Activated B cell treated with CpG ODN at 0.5 μM for 24 hours (primary cell): Measurements from ENCODE around the gene DDRGK1. TPM values are rescaled to one million over a fixed set of nuclear protein-coding genes. Genes with fewer than 3 reads are reported as not detected.

Source experiments
- ATAC-seq: fragments of 200-7000 bp; cut with Tn5 transposase; one replicate; pipeline ENCODE4 v1.10.0; 2021; ENCODE audit warnings: low read depth, mild to moderate bottlenecking, moderate library complexity
- CTCF ChIA-PET: fragments of 350-600 bp; sonication (Branson Sonifier 250); formaldehyde crosslinking; loops from one replicate; lab custom pipeline; 2021; ENCODE audit warnings: antibody characterized with exemption; lab: Charles Lee
- POLR2A ChIA-PET: fragments of 350-600 bp; sonication (Branson Sonifier 250); formaldehyde crosslinking; loops from one replicate; lab custom pipeline; 2021; ENCODE audit warnings: antibody characterized with exemption; lab: Charles Lee
- DNase-seq: peaks from one replicate; pipeline ENCODE4 v3.0.0; 2022
- H3K27ac Mint-ChIP-seq: one replicate; pipeline ENCODE4 v1.8.0; 2020; ENCODE audit warnings: mixed read lengths
- H3K27me3 Mint-ChIP-seq: one replicate; pipeline ENCODE4 v1.8.0; 2021; ENCODE audit warnings: mixed read lengths
- H3K36me3 Mint-ChIP-seq: one replicate; pipeline ENCODE4 v1.8.0; 2021; ENCODE audit warnings: low read depth, mixed read lengths
- H3K4me1 Mint-ChIP-seq: one replicate; pipeline ENCODE4 v1.8.0; 2021; ENCODE audit warnings: mixed read lengths
- H3K4me3 Mint-ChIP-seq: one replicate; pipeline ENCODE4 v1.8.0; 2020; ENCODE audit warnings: mild to moderate bottlenecking, mixed read lengths
- H3K9me3 Mint-ChIP-seq: one replicate; pipeline ENCODE4 v1.8.0; 2020; ENCODE audit warnings: mixed read lengths
- CTCF ChIP-seq: fragments of 200-600 bp; IDR thresholded peaks from one replicate; pipeline ENCODE4 v1.8.0; 2022; ENCODE audit warnings: antibody characterized with exemption, mild to moderate bottlenecking
- intact Hi-C: fragments of 100-400 bp; cut with micrococcal nuclease; formaldehyde crosslinking; loops from one replicate; pipeline ENCODE4 v1.15.1; 2024
- total RNA-seq: library from RNA; stranded (reverse); gene quantifications from 2 replicates; pipeline ENCODE4 v1.2.3, GENCODE V29; 2022

Gene DDRGK1
- total RNA-seq, 1 donor from 2014 or later, result 46.1 TPM

GRCh38 chr20:3247638-3248037, 43.2 kb upstream of the DDRGK1 start:
- ChIA-PET CTCF (interaction anchor here (2.0 kb wide), 1 partner anchor 28 kb away, joined by 8 read pairs; no protein-coding TSS in a partner anchor), POLR2A (no interaction called here)
- Mint-ChIP-seq H3K9me3 (no peaks in the 10 kb centered on the region), H3K27ac (no peak overlapping the region), H3K4me1 (peaks cover 5% of the 10 kb centered on the region), H3K27me3 (peaks cover 14% of the 10 kb centered on the region), H3K36me3 (no peaks in the 10 kb centered on the region), H3K4me3 (no peak overlapping the region)
- intact Hi-C loops, result no loop called here
- no peak for DNase-seq
- no peak for TF ChIP-seq CTCF
- no peak for ATAC-seq

- H3K36me3 Mint-ChIP-seq, result no peaks in the 10 kb centered on the region
- no peak overlapping the region for H3K4me3 Mint-ChIP-seq
- no peaks in the 10 kb centered on the region for H3K9me3 Mint-ChIP-seq
- intact Hi-C loops, result no loop called here
- DNase-seq, result no peak
- peaks cover 20% of the 10 kb centered on the region for H3K27me3 Mint-ChIP-seq
- H3K4me1 Mint-ChIP-seq, result peaks cover 5% of the 10 kb centered on the region
- no peak for ATAC-seq
- TF ChIP-seq CTCF, result no peak
- H3K27ac Mint-ChIP-seq, result no peak overlapping the region
- ChIA-PET POLR2A (no interaction called here), CTCF (interaction anchor here (2.0 kb wide), 1 partner anchor 27 kb away, joined by 8 read pairs; no protein-coding TSS in a partner anchor)
These were observed 42.2 kb upstream of the DDRGK1 start for GRCh38 chr20:3246682-3247081.

GRCh38 chr20:3245711-3246110, 41.2 kb upstream of the DDRGK1 start:
- Mint-ChIP-seq H3K9me3 (no peaks in the 10 kb centered on the region), H3K27ac (no peak overlapping the region), H3K4me3 (no peak overlapping the region), H3K27me3 (peaks cover 27% of the 10 kb centered on the region), H3K4me1 (peaks cover 5% of the 10 kb centered on the region), H3K36me3 (no peaks in the 10 kb centered on the region)
- intact Hi-C loops, result no loop called here
- CTCF ChIA-PET, result no interaction called here
- ATAC-seq (no peak), DNase-seq (no peak)
- POLR2A ChIA-PET, result no interaction called here
- TF ChIP-seq CTCF, result no peak

GRCh38 chr20:3245156-3245555, 40.7 kb upstream of the DDRGK1 start:
- intact Hi-C loops, result no loop called here

GRCh38 chr20:3244613-3245012, 40.1 kb upstream of the DDRGK1 start:
- Mint-ChIP-seq H3K27me3 (peaks cover 36% of the 10 kb centered on the region), H3K36me3 (peaks cover under 1% of the 10 kb centered on the region), H3K4me3 (no peak overlapping the region), H3K27ac (no peak overlapping the region), H3K4me1 (peaks cover 11% of the 10 kb centered on the region), H3K9me3 (no peaks in the 10 kb centered on the region)
- POLR2A ChIA-PET, result no interaction called here
- DNase-seq (no peak), ATAC-seq (no peak)
- no peak for TF ChIP-seq CTCF
- intact Hi-C loops, result no loop called here
- CTCF ChIA-PET, result no interaction called here

More at GRCh38 chr20:3245156-3245555, 40.7 kb upstream of the DDRGK1 start:
- Mint-ChIP-seq H3K4me1 (peaks cover 5% of the 10 kb centered on the region), H3K27ac (no peak overlapping the region), H3K9me3 (no peaks in the 10 kb centered on the region), H3K36me3 (no peaks in the 10 kb centered on the region), H3K4me3 (no peak overlapping the region), H3K27me3 (peaks cover 32% of the 10 kb centered on the region)
- ChIA-PET POLR2A (no interaction called here), CTCF (no interaction called here)
- no peak for TF ChIP-seq CTCF
- ATAC-seq (no peak), DNase-seq (no peak)
